Epithelial cell of esophagus (primary cell): ENCODE results near the gene IRF2BP2.
"Not testable (repeated sequence)": the region's sequence is repeated elsewhere in the genome, so short reads cannot be mapped to it uniquely, and the experiment has no call there.

Experiments
- DNase-seq: peaks from one replicate; pipeline ENCODE4 v3.0.0; 2010; ENCODE audit warnings: low read depth
- H3K4me3 ChIP-seq: 2 replicates; pipeline ENCODE4 v1.5.1; 2011; ENCODE audit warnings: mild to moderate bottlenecking, low read length, control low read depth
- CTCF ChIP-seq: IDR thresholded peaks from 2 replicates; pipeline ENCODE4 v1.5.1; 2011; ENCODE audit warnings: low read depth, mild to moderate bottlenecking, low read length, control low read depth, inconsistent platforms; ENCODE audit not compliant: insufficient read depth; ENCODE audit errors: missing control alignments

IRF2BP2 gene

DNA sequence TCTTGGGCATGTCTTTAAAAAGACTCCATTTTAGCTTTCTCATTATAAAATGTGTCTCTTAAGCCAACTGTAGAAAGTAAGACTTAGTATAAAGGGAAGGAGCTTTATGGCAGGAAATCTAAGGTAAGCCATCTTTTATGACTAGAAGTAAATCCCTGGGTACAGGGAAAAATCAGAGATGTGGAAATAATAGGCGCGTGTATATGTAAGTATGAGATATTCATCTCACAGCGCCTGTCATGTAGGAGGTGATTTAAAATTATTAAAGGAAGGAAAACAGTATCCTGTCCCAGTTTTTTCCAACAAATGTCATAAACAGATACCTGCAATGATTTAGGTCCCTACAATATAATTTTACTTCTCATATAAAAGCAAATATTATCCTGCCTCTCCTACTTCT, 35.0 kb upstream of the IRF2BP2 start:
- DNase-seq = no peak
- H3K4me3 ChIP-seq = no peak overlapping the region
- no peak for TF ChIP-seq CTCF

- no peak for TF ChIP-seq CTCF
- no peak for DNase-seq
- H3K4me3 ChIP-seq = no peak overlapping the region
Measured at GRCh38 chr1:234643850-234644134, 33.8 kb upstream of the IRF2BP2 start.

DNA sequence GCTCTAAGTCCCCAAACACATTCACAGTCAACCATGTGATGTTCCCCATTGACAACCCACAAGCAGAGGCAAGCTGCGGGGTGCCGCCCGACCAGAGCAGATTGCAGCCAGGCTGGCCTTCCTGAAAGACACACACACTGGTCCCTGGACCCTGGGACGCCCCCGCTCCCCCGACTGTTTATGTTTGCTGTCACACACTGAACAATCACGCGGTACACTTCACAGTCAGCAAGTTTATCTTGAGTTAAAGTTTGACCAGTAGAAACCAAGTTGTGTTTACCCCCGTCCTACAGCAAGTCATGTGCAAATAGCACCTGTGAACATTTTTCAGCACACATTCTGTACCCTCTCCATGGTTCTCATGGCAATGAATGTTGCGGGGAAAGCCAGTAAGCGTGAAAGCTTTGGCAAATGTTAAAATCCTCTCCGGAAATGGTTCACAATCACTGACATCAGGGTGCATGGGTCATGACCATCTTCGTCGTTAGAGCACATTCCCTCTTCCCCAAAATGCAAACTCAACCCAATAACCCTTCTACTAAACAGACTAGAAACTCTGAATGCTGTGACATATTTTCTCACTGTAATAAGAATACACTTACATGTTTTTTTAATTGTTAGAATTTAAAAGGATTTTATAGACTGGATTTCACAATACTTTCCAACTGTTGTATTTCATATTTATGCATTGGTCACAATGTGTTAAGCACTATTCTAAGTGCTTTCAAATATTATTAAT, 33.3 kb upstream of the IRF2BP2 start:
- no peak overlapping the region for H3K4me3 ChIP-seq
- DNase-seq = no peak
- no peak for TF ChIP-seq CTCF

GRCh38 chr1:234642428-234642827, 32.5 kb upstream of the IRF2BP2 start:
- no peak overlapping the region for H3K4me3 ChIP-seq
- TF ChIP-seq CTCF = no peak
- DNase-seq = no peak

GRCh38 chr1:234639961-234640360, 30.0 kb upstream of the IRF2BP2 start:
- DNase-seq = no peak
- no peak overlapping the region for H3K4me3 ChIP-seq

GRCh38 chr1:234638832-234639799, 29.1 kb upstream of the IRF2BP2 start:
- H3K4me3 ChIP-seq = no peak overlapping the region
- TF ChIP-seq CTCF = no peak
- peak; percentile 42 for DNase-seq

More at GRCh38 chr1:234639961-234640360, 30.0 kb upstream of the IRF2BP2 start:
- TF ChIP-seq CTCF = no peak

GRCh38 chr1:234634922-234635321, 24.9 kb upstream of the IRF2BP2 start:
- DNase-seq, H3K4me3 ChIP-seq: not testable (repeated sequence)
